HG03066 (cell line): ENCODE data around the gene AKAP17A.
"Not testable (repeated sequence)": the region's sequence is repeated elsewhere in the genome, so short reads cannot be mapped to it uniquely, and the experiment has no call there.

Source experiments
- ATAC-seq: cut with Tn5 transposase; IDR thresholded peaks from one replicate; pipeline ENCODE4 v1.9.1; 2021; ENCODE audit warnings: low read depth; ENCODE audit not compliant: unreplicated experiment

Gene AKAP17A

GRCh38 chrX:1601051-1601767 is 9.8 kb downstream of the AKAP17A start:
- no peak for ATAC-seq

- ATAC-seq, result no peak
These were observed 10.3 kb downstream of the AKAP17A start for GRCh38 chrX:1601768-1602085.

GRCh38 chrX:1602299-1602698 is 10.9 kb downstream of the AKAP17A start:
- no peak for ATAC-seq

GRCh38 chrX:1606496-1606895 is 15.1 kb downstream of the AKAP17A start:
- no peak for ATAC-seq

GRCh38 chrX:1609311-1609710 is 17.9 kb downstream of the AKAP17A start:
- ATAC-seq, result no peak

GRCh38 chrX:1609762-1610161 is 18.4 kb downstream of the AKAP17A start:
- no peak for ATAC-seq

GRCh38 chrX:1610166-1610565 is 18.8 kb downstream of the AKAP17A start:
- ATAC-seq, result no peak

GRCh38 chrX:1610736-1611135 is 19.3 kb downstream of the AKAP17A start:
- ATAC-seq, result no peak

GRCh38 chrX:1612641-1613286 is 21.4 kb downstream of the AKAP17A start:
- no peak for ATAC-seq

GRCh38 chrX:1614927-1615326 is 23.5 kb downstream of the AKAP17A start, which contains the start of gene ASMT:
ASMT (plus strand) TSS chrX:1615059; CDS start chrX:1615200, 141 bp downstream.
- no peak for ATAC-seq

GRCh38 chrX:1618689-1619088 is 27.3 kb downstream of the AKAP17A start:
- ATAC-seq, result no peak

GRCh38 chrX:1623691-1624090 is 32.3 kb downstream of the AKAP17A start:
- ATAC-seq, result no peak

- not testable (repeated sequence) for ATAC-seq
These were observed 32.9 kb downstream of the AKAP17A start for GRCh38 chrX:1624158-1624860.

GRCh38 chrX:1624861-1625215 is 33.4 kb downstream of the AKAP17A start:
- not testable (repeated sequence) for ATAC-seq

GRCh38 chrX:1629244-1629643 is 37.8 kb downstream of the AKAP17A start:
- no peak for ATAC-seq

- ATAC-seq, result no peak
These were observed 54.6 kb downstream of the AKAP17A start for GRCh38 chrX:1646009-1646408.

- no peak for ATAC-seq
These were observed 58.2 kb downstream of the AKAP17A start for GRCh38 chrX:1649621-1650020.
